Activated CD4-positive, alpha-beta memory T cell treated with anti-CD3 and anti-CD28 coated beads, Interleukin-2, amount 10 ng/mL, durations not matched to agents 7 days and 5 days (primary cell): ENCODE results near the gene FEM1B. TPM values are rescaled to one million over a fixed set of nuclear protein-coding genes. Genes with fewer than 3 reads are reported as not detected.

ENCODE experiments used
- CTCF ChIA-PET: fragments of 350-600 bp; sonication (Branson Sonifier 250); formaldehyde crosslinking; loops from one replicate; lab custom pipeline; 2021; ENCODE audit warnings: antibody characterized with exemption, inconsistent platforms; lab: Charles Lee
- POLR2A ChIA-PET: fragments of 350-600 bp; sonication (Branson Sonifier 250); formaldehyde crosslinking; loops from one replicate; lab custom pipeline; 2021; ENCODE audit warnings: antibody characterized with exemption; lab: Charles Lee
- DNase-seq: peaks from one replicate; pipeline ENCODE4 v3.0.0-alpha.2; 2020
- H3K27ac Mint-ChIP-seq: one replicate; pipeline ENCODE4 v1.8.0; 2021; ENCODE audit warnings: mild to moderate bottlenecking, mixed read lengths
- H3K27me3 Mint-ChIP-seq: one replicate; pipeline ENCODE4 v1.8.0; 2021; ENCODE audit warnings: mixed read lengths
- H3K36me3 Mint-ChIP-seq: one replicate; pipeline ENCODE4 v1.8.0; 2021; ENCODE audit warnings: low read depth, mixed read lengths
- H3K4me1 Mint-ChIP-seq: one replicate; pipeline ENCODE4 v1.8.0; 2021; ENCODE audit warnings: mixed read lengths
- H3K4me3 Mint-ChIP-seq: one replicate; pipeline ENCODE4 v1.8.0; 2021; ENCODE audit warnings: mild to moderate bottlenecking, mixed read lengths
- H3K9me3 Mint-ChIP-seq: one replicate; pipeline ENCODE4 v1.8.0; 2021; ENCODE audit warnings: mixed read lengths
- total RNA-seq, 2 experiments: library from RNA; stranded (reverse); gene quantifications; one replicate each; pipeline ENCODE4 v1.2.3, GENCODE V29; 2021

FEM1B gene
- total RNA-seq, 2 experiments from 2014 or later, result 46.9 to 48.8 TPM

GRCh38 chr15:68313501-68314410 is 36.2 kb downstream of the FEM1B start:
- H3K4me1 Mint-ChIP-seq, result no peaks in the 10 kb centered on the region
- ChIA-PET CTCF (interaction anchor here (1.3 kb wide), 1 partner anchor 61 kb away, joined by 4 read pairs; no protein-coding TSS in a partner anchor), POLR2A (no interaction called here)
- no peak overlapping the region for H3K27ac Mint-ChIP-seq
- H3K9me3 Mint-ChIP-seq, result no peaks in the 10 kb centered on the region
- peak; percentile 14 for DNase-seq
- no peaks in the 10 kb centered on the region for H3K36me3 Mint-ChIP-seq
- H3K4me3 Mint-ChIP-seq, result no peak overlapping the region
- H3K27me3 Mint-ChIP-seq, result peaks cover under 1% of the 10 kb centered on the region

- Mint-ChIP-seq H3K4me1 (no peaks in the 10 kb centered on the region), H3K27ac (no peak overlapping the region), H3K27me3 (no peaks in the 10 kb centered on the region), H3K9me3 (no peaks in the 10 kb centered on the region), H3K36me3 (no peaks in the 10 kb centered on the region), H3K4me3 (no peak overlapping the region)
- DNase-seq, result no peak
- ChIA-PET CTCF (interaction anchor here (1.3 kb wide), 1 partner anchor 62 kb away, joined by 4 read pairs; no protein-coding TSS in a partner anchor), POLR2A (no interaction called here)
Observed at GRCh38 chr15:68314563-68314962, 37.0 kb downstream of the FEM1B start.

GRCh38 chr15:68315035-68315434 is 37.5 kb downstream of the FEM1B start:
- Mint-ChIP-seq H3K4me3 (no peak overlapping the region), H3K27me3 (no peaks in the 10 kb centered on the region), H3K4me1 (no peaks in the 10 kb centered on the region), H3K36me3 (no peaks in the 10 kb centered on the region), H3K9me3 (no peaks in the 10 kb centered on the region), H3K27ac (no peak overlapping the region)
- DNase-seq, result no peak
- ChIA-PET POLR2A (no interaction called here), CTCF (interaction anchor here (1.3 to 2.4 kb wide), 2 partner anchors 9 to 62 kb away, joined by 4 to 9 read pairs; no protein-coding TSS in a partner anchor)

- no peaks in the 10 kb centered on the region for H3K27me3 Mint-ChIP-seq
- CTCF ChIA-PET, result interaction anchor here (2.4 kb wide), 1 partner anchor 9 kb away, joined by 9 read pairs; no protein-coding TSS in a partner anchor
- no peak overlapping the region for H3K27ac Mint-ChIP-seq
- no peaks in the 10 kb centered on the region for H3K4me1 Mint-ChIP-seq
- DNase-seq, result no peak
- H3K4me3 Mint-ChIP-seq, result no peak overlapping the region
- no peaks in the 10 kb centered on the region for H3K36me3 Mint-ChIP-seq
- POLR2A ChIA-PET, result no interaction called here
- no peaks in the 10 kb centered on the region for H3K9me3 Mint-ChIP-seq
Observed at GRCh38 chr15:68315495-68316031, 38.0 kb downstream of the FEM1B start.

GRCh38 chr15:68316061-68316804 is 38.7 kb downstream of the FEM1B start:
- POLR2A ChIA-PET, result no interaction called here

GRCh38 chr15:68317281-68318007 is 39.9 kb downstream of the FEM1B start:
- no peaks in the 10 kb centered on the region for H3K4me1 Mint-ChIP-seq
- DNase-seq, result no peak
- H3K36me3 Mint-ChIP-seq, result no peaks in the 10 kb centered on the region
- ChIA-PET POLR2A (no interaction called here), CTCF (interaction anchor here (2.4 kb wide), 1 partner anchor 11 kb away, joined by 9 read pairs; no protein-coding TSS in a partner anchor)
- no peak overlapping the region for H3K27ac Mint-ChIP-seq
- H3K4me3 Mint-ChIP-seq, result no peak overlapping the region
- H3K27me3 Mint-ChIP-seq, result peaks cover 9% of the 10 kb centered on the region
- H3K9me3 Mint-ChIP-seq, result no peaks in the 10 kb centered on the region

More at GRCh38 chr15:68316061-68316804, 38.7 kb downstream of the FEM1B start:
- Mint-ChIP-seq H3K36me3 (no peaks in the 10 kb centered on the region), H3K9me3 (no peaks in the 10 kb centered on the region), H3K27ac (no peak overlapping the region), H3K4me3 (no peak overlapping the region), H3K27me3 (no peaks in the 10 kb centered on the region), H3K4me1 (no peaks in the 10 kb centered on the region)
- DNase-seq, result no peak
- CTCF ChIA-PET, result interaction anchor here (2.4 kb wide), 1 partner anchor 10 kb away, joined by 9 read pairs; no protein-coding TSS in a partner anchor

GRCh38 chr15:68318008-68318835 is 40.7 kb downstream of the FEM1B start:
- CTCF ChIA-PET, result interaction anchor here (1.1 kb wide), 1 partner anchor 12 kb away, joined by 3 read pairs; no protein-coding TSS in a partner anchor
- no peaks in the 10 kb centered on the region for H3K36me3 Mint-ChIP-seq
- POLR2A ChIA-PET, result no interaction called here
- DNase-seq, result no peak
- no peak overlapping the region for H3K4me3 Mint-ChIP-seq
- H3K27me3 Mint-ChIP-seq, result peaks cover 9% of the 10 kb centered on the region
- H3K9me3 Mint-ChIP-seq, result no peaks in the 10 kb centered on the region
- no peak overlapping the region for H3K27ac Mint-ChIP-seq
- no peaks in the 10 kb centered on the region for H3K4me1 Mint-ChIP-seq

GRCh38 chr15:68318931-68319909 is 41.7 kb downstream of the FEM1B start:
- ChIA-PET CTCF (interaction anchor here (1.1 kb wide), 1 partner anchor 13 kb away, joined by 3 read pairs; no protein-coding TSS in a partner anchor), POLR2A (interaction anchor here (1.0 kb wide), 1 partner anchor 33 kb away, joined by 3 read pairs; no protein-coding TSS in a partner anchor)
- Mint-ChIP-seq H3K9me3 (no peaks in the 10 kb centered on the region), H3K4me1 (no peaks in the 10 kb centered on the region), H3K36me3 (no peaks in the 10 kb centered on the region), H3K27me3 (peaks cover 14% of the 10 kb centered on the region), H3K4me3 (no peak overlapping the region), H3K27ac (no peak overlapping the region)
- DNase-seq, result no peak

- no peak overlapping the region for H3K4me3 Mint-ChIP-seq
- no peaks in the 10 kb centered on the region for H3K4me1 Mint-ChIP-seq
- DNase-seq, result no peak
- no peaks in the 10 kb centered on the region for H3K36me3 Mint-ChIP-seq
- CTCF ChIA-PET, result no interaction called here
- POLR2A ChIA-PET, result interaction anchor here (1.0 kb wide), 1 partner anchor 32 kb away, joined by 3 read pairs; no protein-coding TSS in a partner anchor
- H3K27me3 Mint-ChIP-seq, result peaks cover 17% of the 10 kb centered on the region
- no peaks in the 10 kb centered on the region for H3K9me3 Mint-ChIP-seq
- H3K27ac Mint-ChIP-seq, result no peak overlapping the region
Observed at GRCh38 chr15:68319997-68320396, 42.5 kb downstream of the FEM1B start.

GRCh38 chr15:68321229-68321628 is 43.7 kb downstream of the FEM1B start:
- CTCF ChIA-PET, result interaction anchor here (1.1 kb wide), 1 partner anchor 15 kb away, joined by 3 read pairs; no protein-coding TSS in a partner anchor
- Mint-ChIP-seq H3K4me1 (no peaks in the 10 kb centered on the region), H3K27ac (no peak overlapping the region), H3K36me3 (no peaks in the 10 kb centered on the region), H3K9me3 (no peaks in the 10 kb centered on the region), H3K27me3 (peaks cover 19% of the 10 kb centered on the region), H3K4me3 (no peak overlapping the region)
- no peak for DNase-seq
- POLR2A ChIA-PET, result no interaction called here
